Activated T-cell treated with anti-CD3 and anti-CD28 coated beads for 1 hour (primary cell): ENCODE measurements around the gene RHCE.
"Not testable (repeated sequence)": the region's sequence is repeated elsewhere in the genome, so short reads cannot be mapped to it uniquely, and the experiment has no call there.

Experiments used
- DNase-seq: peaks from one replicate; pipeline ENCODE4 v3.0.0-alpha.2; 2020; ENCODE audit warnings: low read depth

The RHCE gene

GRCh38 chr1:25432749-25433388, 12.2 kb upstream of the RHCE start:
- no peak for DNase-seq

GRCh38 chr1:25431955-25432719, 11.5 kb upstream of the RHCE start:
- no peak for DNase-seq

GRCh38 chr1:25430967-25431881, 10.6 kb upstream of the RHCE start:
- no peak for DNase-seq

- peak; percentile 94 for DNase-seq
Measured at GRCh38 chr1:25430073-25430966, 9.7 kb upstream of the RHCE start, which contains the start of gene MACO1. MACO1 (plus strand) TSS chr1:25430897; CDS start chr1:25431099, 202 bp downstream.

GRCh38 chr1:25428475-25429166, 8.0 kb upstream of the RHCE start:
- DNase-seq, result no peak

GRCh38 chr1:25427696-25428095, 7.1 kb upstream of the RHCE start:
- DNase-seq, result no peak

- DNase-seq, result no peak
Measured at GRCh38 chr1:25425098-25426085, 4.8 kb upstream of the RHCE start.

GRCh38 chr1:25423206-25423605, 2.6 kb upstream of the RHCE start:
- DNase-seq, result not testable (repeated sequence)

- not testable (repeated sequence) for DNase-seq
Measured at GRCh38 chr1:25419339-25419738, 1.3 kb downstream of the RHCE start.

GRCh38 chr1:25417280-25417679, 3.3 kb downstream of the RHCE start:
- DNase-seq, result not testable (repeated sequence)

GRCh38 chr1:25414578-25414977, 6.0 kb downstream of the RHCE start:
- DNase-seq, result not testable (repeated sequence)

GRCh38 chr1:25414157-25414556, 6.5 kb downstream of the RHCE start:
- DNase-seq, result not testable (repeated sequence)

- DNase-seq, result not testable (repeated sequence)
Measured at GRCh38 chr1:25412872-25413623, 7.6 kb downstream of the RHCE start.

GRCh38 chr1:25409641-25410427, 10.8 kb downstream of the RHCE start:
- DNase-seq, result not testable (repeated sequence)

- not testable (repeated sequence) for DNase-seq
Measured at GRCh38 chr1:25405731-25406305, 14.8 kb downstream of the RHCE start.

GRCh38 chr1:25402947-25403803, 17.4 kb downstream of the RHCE start:
- DNase-seq, result not testable (repeated sequence)
